ENCODE results near the gene HTD2. TPM values are rescaled to one million over a fixed set of nuclear protein-coding genes. Genes with fewer than 3 reads are reported as not detected.
A peak's percentile ranks its signal among the peaks of the same experiment; 100 is the strongest.

The HTD2 gene
- total and polyA plus RNA-seq, 2 donors (not counting 1 experiment from before 2014, with no cell fraction given), result 4.2 to 8.8 TPM

GRCh38 chr3:58332575-58333188, 26.4 kb downstream of the HTD2 start, which contains the start of gene PXK:
Gene PXK (plus strand): TSS chr3:58332892. CDS start chr3:58332989, 97 bp downstream.
- CTCF ChIA-PET, result interaction anchor here (0.7 to 10.2 kb wide), 16 partner anchors 8 to 201 kb away, joined by 3 to 349 read pairs (median 10); partner anchors contain the start of genes HTD2, KCTD6 and RPP14
- Histone ChIP-seq H3K27me3 (replicated peaks in 1 of 4; ENCODE audit: control extremely low read depth in 1 of 4, control insufficient read depth in 3 of 4, insufficient read depth in 4 of 4, low read length in 3 of 4) (no peaks in the 10 kb centered on the region), H3K9ac (ENCODE audit: low read length) (peak within 1 kb of the TSS; percentile 80), H3K4me1 (ENCODE audit: control insufficient read depth in 2 of 2, insufficient read depth in 2 of 2, low read length in 2 of 2) (peaks cover 34 to 41% of the 10 kb centered on the region in 2 donors), H4K20me1 (ENCODE audit: control insufficient read depth, insufficient read depth, low read length, poor library complexity, severe bottlenecking) (peaks cover 8% of the 10 kb centered on the region), H2AFZ (ENCODE audit: insufficient read depth, low read depth, low read length, poor library complexity, severe bottlenecking) (peak within 1 kb of the TSS; percentile 72), H3K9me3 (ENCODE audit: control extremely low read depth in 1 of 3, control insufficient read depth in 2 of 3, insufficient read depth in 1 of 3, low read length in 2 of 3) (no peaks in the 10 kb centered on the region), H3K36me3 (replicated peaks in 1 of 2; ENCODE audit: control extremely low read depth in 1 of 2, control insufficient read depth in 1 of 2, extremely low read depth in 1 of 2, insufficient read depth in 2 of 2, low read length in 1 of 2) (peaks cover 0 to 2% of the 10 kb centered on the region in 2 experiments), H3K4me2 (replicated peaks; ENCODE audit: low read depth, low read length, poor library complexity, severe bottlenecking) (peak within 1 kb of the TSS; percentile 98), H3K4me3 (ENCODE audit: control extremely low read depth in 1 of 5, extremely low read depth in 1 of 5, insufficient read depth in 1 of 5, low read depth in 2 of 5, low read length in 4 of 5) (peak within 1 kb of the TSS; percentile 72 to 90 (median 87)), H3K27ac (ENCODE audit: low read length in 2 of 2) (peak within 1 kb of the TSS; percentile 9 to 75), H3K79me2 (ENCODE audit: control insufficient read depth, insufficient read depth, low read length) (peaks cover 67% of the 10 kb centered on the region)
- no peaks in the 10 kb centered on the region for H3K27me3 Mint-ChIP-seq
- TF ChIP-seq EZH2 (IDR thresholded peaks at IDR 0.05; ENCODE audit: borderline replicate concordance, insufficient read depth, low read depth, low read length, poor library complexity, severe bottlenecking), result no peak
- TF ChIP-seq, protein P1, sequence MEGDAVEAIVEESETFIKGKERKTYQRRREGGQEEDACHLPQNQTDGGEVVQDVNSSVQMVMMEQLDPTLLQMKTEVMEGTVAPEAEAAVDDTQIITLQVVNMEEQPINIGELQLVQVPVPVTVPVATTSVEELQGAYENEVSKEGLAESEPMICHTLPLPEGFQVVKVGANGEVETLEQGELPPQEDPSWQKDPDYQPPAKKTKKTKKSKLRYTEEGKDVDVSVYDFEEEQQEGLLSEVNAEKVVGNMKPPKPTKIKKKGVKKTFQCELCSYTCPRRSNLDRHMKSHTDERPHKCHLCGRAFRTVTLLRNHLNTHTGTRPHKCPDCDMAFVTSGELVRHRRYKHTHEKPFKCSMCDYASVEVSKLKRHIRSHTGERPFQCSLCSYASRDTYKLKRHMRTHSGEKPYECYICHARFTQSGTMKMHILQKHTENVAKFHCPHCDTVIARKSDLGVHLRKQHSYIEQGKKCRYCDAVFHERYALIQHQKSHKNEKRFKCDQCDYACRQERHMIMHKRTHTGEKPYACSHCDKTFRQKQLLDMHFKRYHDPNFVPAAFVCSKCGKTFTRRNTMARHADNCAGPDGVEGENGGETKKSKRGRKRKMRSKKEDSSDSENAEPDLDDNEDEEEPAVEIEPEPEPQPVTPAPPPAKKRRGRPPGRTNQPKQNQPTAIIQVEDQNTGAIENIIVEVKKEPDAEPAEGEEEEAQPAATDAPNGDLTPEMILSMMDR (IDR thresholded peaks at IDR 0.05), result no peak
- H3K4me1 Mint-ChIP-seq, result peaks cover 50% of the 10 kb centered on the region
- POLR2A ChIA-PET, result interaction anchor here (0.5 to 11.4 kb wide), 6 partner anchors 13 to 147 kb away, joined by 3 to 182 read pairs (median 5); no protein-coding TSS in a partner anchor
- peak within 1 kb of the TSS; percentile 100 for H3K27ac Mint-ChIP-seq
- ATAC-seq (ENCODE audit: low read depth) (peak; percentile 76), DNase-seq (peak; percentile 86)
- peak within 1 kb of the TSS; percentile 100 for H3K4me3 Mint-ChIP-seq
- WGBS (ENCODE audit: insufficient coverage), result 1% methylated on average over 79 of the region's 79 CpGs
- intact Hi-C loops (cut with micrococcal nuclease), result loop anchor here (1.0 kb wide), 5 partner anchors 18 to 160 kb away; partner anchors contain the start of genes HTD2, KCTD6 and RPP14
- H3K9me3 Mint-ChIP-seq (ENCODE audit: insufficient read depth), result no peaks in the 10 kb centered on the region

Data from B cell (primary cell).